D341Med (cell line): ENCODE results near the gene ULK1.
A peak's percentile ranks its signal among the peaks of the same experiment; 100 is the strongest.

Experiments
- DNase-seq: peaks from one replicate; pipeline ENCODE4 v3.0.0; 2012; ENCODE audit warnings: low spot score

The ULK1 gene

DNA sequence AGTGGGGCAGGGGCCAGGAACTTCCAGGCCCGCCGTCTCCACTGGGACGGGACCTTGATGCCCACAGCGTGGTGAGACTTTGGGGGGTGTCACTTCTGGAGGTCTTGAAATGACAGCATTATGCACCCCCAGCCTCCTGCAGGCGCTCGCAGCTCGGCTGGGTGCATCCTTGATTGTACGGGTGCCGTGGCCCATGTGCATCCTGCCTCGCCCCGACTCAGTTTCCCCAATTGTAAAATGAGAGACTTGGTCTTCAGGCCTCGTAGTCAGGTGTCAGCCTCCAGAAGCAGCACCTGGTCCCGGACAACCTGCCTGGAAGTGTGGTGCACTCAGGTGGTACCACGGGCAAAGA lies 25.7 kb downstream of the ULK1 start:
- no peak for DNase-seq

- no peak for DNase-seq
Measured at GRCh38 chr12:131920902-131921840, 26.7 kb downstream of the ULK1 start.

GRCh38 chr12:131921866-131922769 lies 27.7 kb downstream of the ULK1 start:
- DNase-seq, result no peak

GRCh38 chr12:131922772-131923171 lies 28.4 kb downstream of the ULK1 start:
- DNase-seq, result no peak

GRCh38 chr12:131923260-131923659 lies 28.8 kb downstream of the ULK1 start:
- no peak for DNase-seq

DNA sequence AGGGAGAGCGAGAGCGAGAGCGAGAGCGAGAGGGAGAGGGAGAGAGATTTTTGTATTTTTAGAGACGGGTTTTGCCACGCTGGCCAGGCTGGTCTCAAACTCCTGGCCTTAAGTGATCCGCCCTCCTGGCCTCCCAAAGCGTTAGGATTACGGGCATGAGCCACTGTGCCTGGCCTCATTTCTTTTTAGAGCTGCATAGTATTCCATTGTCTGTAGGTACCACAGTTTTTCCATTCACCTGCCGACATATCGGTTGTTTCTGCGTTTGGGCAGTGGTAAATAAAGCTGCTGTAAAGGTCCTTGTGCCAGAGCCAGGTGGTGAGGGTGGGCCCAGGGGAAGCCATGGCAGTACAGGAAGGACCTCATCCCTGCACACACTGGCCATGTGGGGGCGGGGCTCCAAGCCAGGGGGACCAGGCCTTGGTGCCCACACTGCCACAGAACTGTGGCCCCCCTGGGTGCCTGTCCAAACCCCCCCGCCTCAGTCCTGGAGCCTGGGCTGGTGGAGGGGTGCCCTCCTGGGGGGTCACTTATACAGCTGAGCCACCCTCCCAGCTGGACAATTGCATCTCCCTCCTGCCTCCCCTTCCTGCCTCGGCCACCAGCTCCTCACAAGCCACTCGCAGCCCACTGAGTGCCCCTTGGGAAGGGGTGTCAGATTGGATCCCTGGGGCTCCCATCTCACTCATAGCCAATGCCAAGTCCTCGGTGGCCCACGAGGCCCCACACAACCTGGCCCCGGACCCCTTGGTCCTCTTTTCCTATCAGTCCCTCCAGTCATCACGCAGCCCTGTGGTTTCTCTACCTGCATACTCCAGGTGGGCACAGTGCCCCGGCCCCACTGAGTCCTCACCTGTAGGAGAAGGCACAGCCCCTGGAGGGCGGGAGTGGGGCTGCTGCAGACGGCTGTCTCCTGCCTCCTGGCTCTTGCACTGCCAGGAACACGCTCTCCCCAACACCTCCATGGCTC lies 33.0 kb downstream of the ULK1 start:
- no peak for DNase-seq

DNA sequence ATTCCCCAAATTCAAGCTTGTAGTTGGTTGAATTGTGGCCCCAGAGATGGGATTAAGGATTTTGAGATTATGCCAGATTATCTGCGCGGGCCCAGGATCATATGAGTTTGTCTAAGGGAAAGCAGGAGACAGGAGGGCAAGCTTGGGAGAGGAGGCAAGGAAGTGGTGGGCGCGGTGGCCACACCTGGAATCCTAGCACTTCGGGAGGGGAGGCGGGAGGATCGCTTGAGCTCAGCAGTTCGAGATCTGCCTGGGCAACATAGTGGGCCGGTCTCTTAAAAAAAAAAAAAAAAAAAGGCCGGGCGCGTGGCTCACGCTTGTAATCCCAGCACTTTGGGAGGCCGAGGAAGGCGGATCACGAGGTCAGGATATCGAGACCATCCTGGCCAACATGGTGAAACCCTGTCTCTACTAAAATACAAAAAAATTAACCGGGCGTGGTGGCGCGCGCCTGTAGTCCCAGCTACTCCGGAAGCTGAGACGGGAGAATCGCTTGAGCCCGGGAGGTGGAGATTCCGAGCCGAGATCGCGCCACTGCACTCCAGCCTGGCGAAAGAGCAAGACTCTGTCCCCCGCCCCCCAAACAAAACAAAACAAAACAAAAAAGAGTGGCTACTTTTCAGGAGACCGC lies 33.8 kb downstream of the ULK1 start:
- DNase-seq, result no peak

DNA sequence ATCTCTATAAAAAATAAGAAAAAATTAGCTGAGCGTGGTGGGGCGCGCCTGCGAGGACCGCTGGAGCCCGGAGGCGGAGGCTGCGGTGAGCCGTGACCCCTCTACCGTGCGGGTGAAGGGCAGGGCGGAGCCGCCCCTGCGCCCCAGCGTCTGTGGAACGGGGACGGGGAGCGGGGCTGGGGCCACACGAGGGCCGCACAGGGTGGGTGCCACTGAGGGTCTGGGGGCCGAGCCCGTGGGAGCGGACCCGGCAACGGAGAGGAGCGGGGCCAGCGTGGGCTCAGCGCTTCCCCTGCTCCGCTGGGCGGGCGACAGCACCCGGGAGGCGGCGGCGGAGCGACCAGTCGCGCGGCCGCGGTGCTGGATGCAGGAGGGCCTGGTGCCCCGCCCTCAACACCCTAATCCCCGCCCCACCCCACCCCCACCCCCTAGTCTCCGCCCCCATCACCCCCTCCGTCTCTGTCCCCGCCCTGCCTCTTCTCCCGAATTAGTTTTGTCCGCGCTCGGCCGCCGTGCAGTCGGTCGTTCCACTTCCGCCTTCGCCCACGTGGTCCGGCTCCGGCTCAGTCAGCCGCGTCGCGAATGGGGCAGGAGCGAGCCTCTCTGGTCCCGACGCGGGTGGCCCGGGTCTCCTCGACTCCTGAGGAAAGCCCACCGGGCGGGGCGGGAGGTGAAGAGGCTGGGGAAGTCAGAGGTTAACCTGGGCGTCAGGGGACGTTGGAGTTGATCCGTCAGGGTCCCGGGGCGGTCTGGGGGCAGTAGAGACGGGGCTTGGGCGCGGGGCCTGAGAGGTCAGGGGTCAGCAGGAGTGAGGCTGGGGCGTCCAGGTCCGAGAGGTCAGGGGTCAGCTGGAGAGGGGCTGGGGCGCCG lies 34.5 kb downstream of the ULK1 start, which contains the start of gene PUS1:
Gene PUS1 (plus strand): TSS at position 566 of the 870 bp plus-strand sequence. CDS start 447 bp downstream, outside the sequence.
- DNase-seq, result peak; percentile 99

- peak; percentile 64 for DNase-seq
Measured at GRCh38 chr12:131929581-131930456, 35.4 kb downstream of the ULK1 start.

- no peak for DNase-seq
Measured at GRCh38 chr12:131930510-131930909, 36.1 kb downstream of the ULK1 start.

- DNase-seq, result no peak
Measured at GRCh38 chr12:131933387-131933786, 39.0 kb downstream of the ULK1 start.

GRCh38 chr12:131934535-131934934 lies 40.1 kb downstream of the ULK1 start:
- no peak for DNase-seq

- no peak for DNase-seq
Measured at GRCh38 chr12:131938082-131938481, 43.7 kb downstream of the ULK1 start.

DNA sequence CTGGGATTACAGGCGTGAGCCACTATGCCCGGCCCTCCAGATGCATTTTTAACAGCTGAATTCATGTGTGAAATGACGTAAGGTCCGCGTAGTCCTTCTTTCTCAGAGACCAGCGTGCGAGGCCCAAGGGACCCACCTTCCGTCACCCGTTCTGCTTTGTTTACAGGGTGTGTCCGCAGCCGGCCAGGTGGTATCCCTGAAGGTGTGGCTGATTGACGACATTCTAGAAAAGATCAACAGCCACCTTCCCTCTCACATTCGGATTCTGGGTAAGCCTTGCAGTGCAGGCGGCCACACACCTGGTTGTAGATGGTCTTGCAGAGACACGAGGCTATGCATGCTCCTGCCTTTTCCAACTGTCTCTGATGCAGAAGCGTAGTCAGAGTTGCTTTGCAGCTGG lies 44.6 kb downstream of the ULK1 start:
- no peak for DNase-seq

GRCh38 chr12:131940141-131940547 lies 45.7 kb downstream of the ULK1 start:
- no peak for DNase-seq

GRCh38 chr12:131941116-131941986 lies 46.9 kb downstream of the ULK1 start:
- DNase-seq, result no peak

- no peak for DNase-seq
Measured at GRCh38 chr12:131941987-131942341, 47.5 kb downstream of the ULK1 start.

DNA sequence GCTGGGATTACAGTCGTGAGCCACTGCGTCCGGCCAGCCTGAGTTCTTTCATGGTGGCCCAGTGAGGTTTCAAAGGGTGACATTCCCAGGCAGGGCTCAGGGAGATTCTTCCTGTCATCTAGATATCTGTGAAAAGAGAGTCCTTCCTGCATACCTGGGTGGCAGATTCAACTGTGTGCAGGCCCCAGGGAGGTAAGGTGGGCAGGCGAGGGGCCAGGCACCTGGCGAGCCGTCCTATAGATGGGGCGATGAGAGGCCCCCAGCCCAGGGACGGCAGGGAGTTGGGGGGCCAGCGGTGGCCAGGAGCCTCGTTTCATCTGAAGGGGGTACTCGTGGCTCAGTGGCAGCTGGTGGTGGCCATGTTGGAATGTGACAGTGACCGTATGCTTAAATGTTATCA lies 48.2 kb downstream of the ULK1 start:
- no peak for DNase-seq
